Vagina (tissue), 2 donors: ENCODE measurements around the gene GPRIN1.

Experiments
- CTCF ChIP-seq, 3 experiments: fragments of 450-650 bp in 2 of 3; fragments of 200-600 bp in 1 of 3; sonication (generic) in 1 of 3; IDR thresholded peaks; one replicate each; pipeline ENCODE4 v1.5.1; 2017 to 2019; ENCODE audit warnings: antibody characterized with exemption in 3 of 3, mild to moderate bottlenecking in 2 of 3, moderate library complexity in 2 of 3
- POLR2A ChIP-seq, 2 donors: fragments of 450-650 bp; IDR thresholded peaks; one replicate each; pipeline ENCODE4 v1.6.1; 2017; ENCODE audit warnings: antibody characterized with exemption in 2 of 2, mild to moderate bottlenecking in 2 of 2, moderate library complexity in 2 of 2

GRCh38 chr5:176587398-176587797 lies 22.6 kb downstream of the GPRIN1 start:
- TF ChIP-seq CTCF (IDR thresholded peaks at IDR 0.05) = no peak
- TF ChIP-seq POLR2A (IDR thresholded peaks at IDR 0.05) = no peak
